ENCODE measurements around the gene KIRREL3.

The KIRREL3 gene

DNA sequence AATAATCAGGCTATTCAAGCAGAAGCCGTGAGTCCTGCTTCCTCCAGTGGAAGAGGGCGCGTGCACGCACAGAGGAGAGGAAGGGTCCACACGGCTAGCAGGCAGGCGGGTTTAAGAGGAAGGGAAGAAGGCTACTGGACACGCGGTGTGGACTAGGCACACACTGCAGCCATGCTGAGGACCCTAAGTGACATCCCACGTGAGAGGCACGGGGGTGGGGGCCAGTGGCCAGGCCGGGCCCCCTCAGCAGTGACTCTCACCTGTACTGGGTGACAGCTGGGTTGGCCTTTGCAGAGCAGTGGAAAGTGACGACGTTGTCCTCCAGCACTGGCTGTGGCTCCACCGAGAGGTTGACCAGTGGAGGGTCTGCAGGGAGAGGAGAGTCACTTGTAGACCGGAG lies 544.5 kb downstream of the KIRREL3 start:
- DNase-seq (ENCODE audit: insufficient read length, low spot score) (no peak), FAIRE-seq (no peak)
- no peak for TF ChIP-seq POLR2A (IDR thresholded peaks at IDR 0.05; ENCODE audit: low read depth, low read length)
- no peak for TF ChIP-seq POU2F2 (IDR thresholded peaks at IDR 0.05; ENCODE audit: low read depth, low read length)
- no peak for TF ChIP-seq PAX5 (IDR thresholded peaks at IDR 0.05; ENCODE audit: insufficient read depth, low read length, severe bottlenecking)
- no peak for TF ChIP-seq POLR2AphosphoS5 (IDR thresholded peaks at IDR 0.05; ENCODE audit: low read depth, low read length)
- no peak for TF ChIP-seq SPI1 (IDR thresholded peaks at IDR 0.05; ENCODE audit: low read depth, low read length)
- no peak for TF ChIP-seq TAF1 (IDR thresholded peaks at IDR 0.05; ENCODE audit: low read depth, low read length)

DNA sequence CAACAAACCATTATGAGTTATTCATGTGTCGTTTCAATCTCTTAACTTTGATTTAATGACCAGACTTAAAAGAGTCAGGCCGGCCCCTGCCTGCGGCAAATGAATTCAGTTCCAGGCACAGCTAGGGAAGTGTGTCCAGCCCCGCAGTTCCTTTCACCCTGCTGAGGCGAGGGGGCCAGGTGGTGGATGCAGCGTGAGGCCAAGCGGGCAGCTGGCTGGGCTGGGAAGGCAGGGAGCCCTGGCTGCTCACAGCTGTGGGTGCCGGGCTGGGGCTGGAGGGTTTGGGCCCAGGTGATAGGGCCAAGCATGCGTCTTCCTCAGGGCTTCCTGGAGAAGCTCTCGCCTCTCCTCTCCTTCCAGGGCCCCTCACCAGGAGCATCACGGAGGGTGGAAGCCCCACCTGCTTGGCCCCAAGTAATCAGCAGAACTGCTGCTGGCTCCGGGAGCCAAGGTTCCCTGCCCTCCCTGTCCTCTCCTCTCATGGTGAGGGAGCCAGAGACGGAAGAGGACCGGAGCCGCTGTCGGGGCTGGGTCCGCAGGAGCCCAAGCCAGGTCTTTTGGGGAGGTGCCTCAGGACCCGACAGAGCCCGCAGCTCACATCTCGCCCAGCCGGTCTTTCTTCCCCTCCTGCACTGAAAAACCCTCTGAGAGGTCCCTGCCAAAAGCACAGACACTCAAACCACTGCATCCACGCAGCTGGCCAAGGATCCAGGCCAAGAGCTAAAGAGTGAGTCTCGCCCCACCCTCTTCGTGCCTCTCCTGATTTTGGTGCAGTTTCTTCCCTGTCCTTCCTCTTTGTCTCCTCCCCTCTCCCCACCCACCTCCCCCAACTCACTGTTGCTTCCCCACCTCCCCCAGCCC lies 548.1 kb downstream of the KIRREL3 start:
- TF ChIP-seq SPI1 (IDR thresholded peaks at IDR 0.05; ENCODE audit: low read depth, low read length) (no peak), POLR2AphosphoS5 (IDR thresholded peaks at IDR 0.05; ENCODE audit: low read depth, low read length) (no peak), TAF1 (IDR thresholded peaks at IDR 0.05; ENCODE audit: low read depth, low read length) (no peak), POLR2A (IDR thresholded peaks at IDR 0.05; ENCODE audit: low read depth, low read length) (no peak), POU2F2 (IDR thresholded peaks at IDR 0.05; ENCODE audit: low read depth, low read length) (no peak), PAX5 (IDR thresholded peaks at IDR 0.05; ENCODE audit: insufficient read depth, low read length, severe bottlenecking) (no peak)
- DNase-seq (ENCODE audit: insufficient read length, low spot score) = no peak
- no peak for FAIRE-seq

DNA sequence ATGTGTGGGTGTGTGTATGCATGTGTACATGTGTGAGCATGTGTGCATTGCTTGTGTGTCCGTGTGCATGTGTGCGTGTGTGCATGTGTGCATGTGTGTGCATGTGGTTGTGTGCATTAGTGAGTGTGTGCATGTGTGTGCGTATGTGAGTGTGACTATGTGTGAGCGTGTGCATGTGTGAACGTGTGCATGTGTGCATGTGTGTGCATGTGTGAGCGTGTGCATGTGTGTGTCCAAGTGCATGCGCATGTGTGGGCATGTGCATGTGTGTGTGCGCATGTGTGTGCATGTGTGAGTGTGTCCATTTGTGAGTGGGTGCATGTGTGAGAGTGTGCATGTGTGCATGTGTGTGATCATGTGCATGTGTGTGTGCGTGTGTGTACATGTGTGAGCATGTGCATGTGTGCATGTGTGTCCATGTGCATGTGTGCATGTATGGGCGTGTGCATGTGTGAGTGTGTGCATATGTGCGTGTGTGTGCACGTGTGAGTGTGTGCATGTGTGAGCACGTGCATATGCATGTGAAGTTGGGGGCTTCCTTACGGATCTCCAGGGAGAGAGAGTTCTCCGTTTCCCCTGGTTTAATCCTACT lies 549.3 kb downstream of the KIRREL3 start:
- no peak for DNase-seq (ENCODE audit: insufficient read length, low spot score)
- TF ChIP-seq PAX5 (IDR thresholded peaks at IDR 0.05; ENCODE audit: insufficient read depth, low read length, severe bottlenecking) (no peak), POU2F2 (IDR thresholded peaks at IDR 0.05; ENCODE audit: low read depth, low read length) (no peak), POLR2A (IDR thresholded peaks at IDR 0.05; ENCODE audit: low read depth, low read length) (no peak)
- FAIRE-seq = no peak

DNA sequence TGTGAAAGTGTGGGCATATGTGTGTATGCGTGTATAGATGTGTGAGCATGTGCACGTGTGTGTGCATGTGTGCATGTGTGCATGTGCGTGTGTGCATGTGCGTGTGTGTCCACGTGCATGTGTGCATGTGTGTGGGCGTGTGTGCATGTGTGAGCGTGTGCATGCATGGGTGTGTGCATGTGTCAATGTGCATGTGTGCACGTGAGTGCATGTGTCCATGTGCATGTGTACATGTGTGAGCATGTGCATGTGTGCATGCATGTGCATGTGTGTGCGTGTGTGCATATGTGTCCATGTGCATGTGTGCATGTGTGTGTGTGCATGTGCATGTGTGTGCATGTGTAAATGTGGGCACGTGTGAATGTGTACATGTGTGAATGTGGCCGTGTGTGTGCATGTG lies 549.8 kb downstream of the KIRREL3 start:
- peak; percentile 90 for FAIRE-seq
- no peak for DNase-seq (ENCODE audit: insufficient read length, low spot score)
- TF ChIP-seq SPI1 (IDR thresholded peaks at IDR 0.05; ENCODE audit: low read depth, low read length) = no peak
- TF ChIP-seq POLR2A (IDR thresholded peaks at IDR 0.05; ENCODE audit: low read depth, low read length) = no peak
- TF ChIP-seq POU2F2 (IDR thresholded peaks at IDR 0.05; ENCODE audit: low read depth, low read length) = 0 out of 2 replicates have a peak, but pooled peaks have one; percentile 2

- no peak for FAIRE-seq
- DNase-seq (ENCODE audit: insufficient read length, low spot score) = no peak
- TF ChIP-seq SPI1 (IDR thresholded peaks at IDR 0.05; ENCODE audit: low read depth, low read length) (no peak), POU2F2 (IDR thresholded peaks at IDR 0.05; ENCODE audit: low read depth, low read length) (no peak), PAX5 (IDR thresholded peaks at IDR 0.05; ENCODE audit: insufficient read depth, low read length, severe bottlenecking) (no peak), TAF1 (IDR thresholded peaks at IDR 0.05; ENCODE audit: low read depth, low read length) (no peak), POLR2AphosphoS5 (IDR thresholded peaks at IDR 0.05; ENCODE audit: low read depth, low read length) (no peak), POLR2A (IDR thresholded peaks at IDR 0.05; ENCODE audit: low read depth, low read length) (no peak)
These were observed 550.4 kb downstream of the KIRREL3 start for GRCh38 chr11:126450198-126450597.

DNA sequence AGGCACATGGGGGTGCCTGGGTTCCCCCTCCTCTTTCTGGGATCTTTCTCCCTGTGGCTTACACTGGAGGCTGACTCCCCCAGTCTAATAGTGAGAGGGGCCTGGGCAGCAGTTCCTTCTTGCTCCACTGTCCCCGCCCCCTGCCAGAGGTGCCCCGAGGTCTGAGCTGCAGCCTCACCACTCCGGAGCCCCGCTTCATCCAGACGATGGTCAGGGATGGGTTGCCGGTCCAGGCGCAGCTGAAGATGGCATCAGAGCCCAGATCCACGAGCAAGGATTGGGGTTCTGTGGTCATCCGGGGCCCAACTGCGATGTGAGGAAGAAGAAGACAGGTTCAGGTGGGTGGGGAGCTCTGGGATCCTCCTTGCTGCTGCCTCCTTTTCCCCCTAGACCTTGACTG lies 554.0 kb downstream of the KIRREL3 start:
- no peak for FAIRE-seq
- no peak for DNase-seq (ENCODE audit: insufficient read length, low spot score)
- TF ChIP-seq SPI1 (IDR thresholded peaks at IDR 0.05; ENCODE audit: low read depth, low read length) = no peak
- TF ChIP-seq TAF1 (IDR thresholded peaks at IDR 0.05; ENCODE audit: low read depth, low read length) = no peak
- no peak for TF ChIP-seq PAX5 (IDR thresholded peaks at IDR 0.05; ENCODE audit: insufficient read depth, low read length, severe bottlenecking)
- TF ChIP-seq POU2F2 (IDR thresholded peaks at IDR 0.05; ENCODE audit: low read depth, low read length) = no peak
- no peak for TF ChIP-seq POLR2A (IDR thresholded peaks at IDR 0.05; ENCODE audit: low read depth, low read length)
- no peak for TF ChIP-seq POLR2AphosphoS5 (IDR thresholded peaks at IDR 0.05; ENCODE audit: low read depth, low read length)

- DNase-seq (ENCODE audit: insufficient read length, low spot score) = no peak
- FAIRE-seq = no peak
- TF ChIP-seq SPI1 (IDR thresholded peaks at IDR 0.05; ENCODE audit: low read depth, low read length) (no peak), POLR2AphosphoS5 (IDR thresholded peaks at IDR 0.05; ENCODE audit: low read depth, low read length) (no peak), POU2F2 (IDR thresholded peaks at IDR 0.05; ENCODE audit: low read depth, low read length) (no peak), PAX5 (IDR thresholded peaks at IDR 0.05; ENCODE audit: insufficient read depth, low read length, severe bottlenecking) (no peak), TAF1 (IDR thresholded peaks at IDR 0.05; ENCODE audit: low read depth, low read length) (no peak), POLR2A (IDR thresholded peaks at IDR 0.05; ENCODE audit: low read depth, low read length) (no peak)
These were observed 556.5 kb downstream of the KIRREL3 start for GRCh38 chr11:126444072-126444471.

GRCh38 chr11:126443120-126443519 lies 557.5 kb downstream of the KIRREL3 start:
- no peak for FAIRE-seq

DNA sequence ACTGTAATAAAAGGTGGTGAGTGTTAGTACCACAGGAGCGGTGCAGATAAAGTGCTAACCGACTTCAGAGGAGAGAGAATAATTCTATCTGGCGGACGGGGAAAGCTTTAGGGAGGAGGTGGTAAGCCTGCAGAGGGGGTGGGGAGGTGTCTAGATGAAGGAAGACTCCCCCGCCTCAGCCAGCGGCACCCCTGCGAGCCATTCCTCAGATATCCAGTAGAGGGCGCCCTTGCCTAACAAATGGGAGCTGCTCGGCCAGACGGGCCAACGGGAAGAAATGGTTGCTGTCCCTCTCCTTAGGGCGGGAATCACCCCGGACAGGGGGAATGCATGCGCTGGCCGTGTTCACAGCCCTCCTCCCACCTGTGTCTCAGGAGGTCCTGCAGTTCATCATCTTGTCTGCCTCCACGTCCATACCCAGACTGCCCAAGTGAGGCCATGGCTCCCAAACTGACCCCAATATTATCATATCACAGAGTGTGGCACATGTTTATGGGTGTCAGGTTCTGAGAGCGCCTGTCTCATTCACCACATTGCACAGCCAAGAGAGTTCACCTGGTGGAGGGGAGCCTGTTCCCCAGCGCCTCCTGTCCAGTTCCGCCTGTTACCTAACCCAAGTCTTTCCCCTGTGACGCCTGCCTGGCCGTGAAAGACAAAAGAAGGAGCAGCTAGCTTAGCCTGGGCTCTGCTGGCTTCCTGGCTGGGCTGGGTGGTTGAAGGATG lies 559.6 kb downstream of the KIRREL3 start:
- TF ChIP-seq POU2F2 (IDR thresholded peaks at IDR 0.05; ENCODE audit: low read depth, low read length) (no peak), PAX5 (IDR thresholded peaks at IDR 0.05; ENCODE audit: insufficient read depth, low read length, severe bottlenecking) (no peak), TAF1 (IDR thresholded peaks at IDR 0.05; ENCODE audit: low read depth, low read length) (no peak), SPI1 (IDR thresholded peaks at IDR 0.05; ENCODE audit: low read depth, low read length) (no peak), POLR2AphosphoS5 (IDR thresholded peaks at IDR 0.05; ENCODE audit: low read depth, low read length) (no peak), POLR2A (IDR thresholded peaks at IDR 0.05; ENCODE audit: low read depth, low read length) (no peak)
- peak; percentile 85 for FAIRE-seq
- peak; percentile 93 for DNase-seq (ENCODE audit: insufficient read length, low spot score)

More at GRCh38 chr11:126443120-126443519, 557.5 kb downstream of the KIRREL3 start:
- no peak for DNase-seq (ENCODE audit: insufficient read length, low spot score)
- no peak for TF ChIP-seq SPI1 (IDR thresholded peaks at IDR 0.05; ENCODE audit: low read depth, low read length)
- no peak for TF ChIP-seq POLR2A (IDR thresholded peaks at IDR 0.05; ENCODE audit: low read depth, low read length)
- no peak for TF ChIP-seq TAF1 (IDR thresholded peaks at IDR 0.05; ENCODE audit: low read depth, low read length)
- no peak for TF ChIP-seq POU2F2 (IDR thresholded peaks at IDR 0.05; ENCODE audit: low read depth, low read length)
- TF ChIP-seq PAX5 (IDR thresholded peaks at IDR 0.05; ENCODE audit: insufficient read depth, low read length, severe bottlenecking) = no peak
- TF ChIP-seq POLR2AphosphoS5 (IDR thresholded peaks at IDR 0.05; ENCODE audit: low read depth, low read length) = no peak
